ENCODE measurements around the gene PCBD2. TPM values are rescaled to one million over a fixed set of nuclear protein-coding genes. Genes with fewer than 3 reads are reported as not detected.

PCBD2 gene
- total RNA-seq, 3 donors from 2014 or later, result 14.0 to 21.1 (median 15.9) TPM

Small RNA genes within 50 kb of the gene (microRNA-seq; reads per million reads assigned to microRNA genes)
- not detected for gene MIR4461

Other genes starting within 250 kb of the PCBD2 start
- 10 to 100 TPM; 15.8 to 48.1 (median 22.4) TPM for gene CAMLG, start 166.6 kb upstream of the PCBD2 start, total RNA-seq
- gene DDX46, start 146.4 kb upstream of the PCBD2 start, total RNA-seq, result 10 to 100 TPM; 40.2 to 53.2 (median 45.9) TPM
- gene C5orf24, start 59.2 kb upstream of the PCBD2 start, total RNA-seq, result 10 to 100 TPM; 23.7 to 48.6 (median 30.5) TPM
- 10 to 100 TPM; 20.7 to 45.4 (median 32.8) TPM for gene TXNDC15, start 30.8 kb upstream of the PCBD2 start, total RNA-seq
- gene CATSPER3, start 62.8 kb downstream of the PCBD2 start, total RNA-seq, result 1 to 10 TPM; 1.3 to 1.5 (median 1.3) TPM
- gene PITX1, start 129.1 kb downstream of the PCBD2 start, total RNA-seq, result 10 to 100 TPM in 1 of 3 donors, 1 to 10 TPM in 2; 5.0 to 10.7 (median 6.2) TPM

Data from mucosa of descending colon (tissue), 3 donors.